Adipose tissue (tissue), 3 donors: ENCODE measurements around the gene MYPOP. TPM values are rescaled to one million over a fixed set of nuclear protein-coding genes. Genes with fewer than 3 reads are reported as not detected.

Experiments
- H3K27ac ChIP-seq: one replicate; pipeline ENCODE4 v1.5.1; 2013; ENCODE audit warnings: low read depth, low read length
- WGBS, 3 donors: extraction: QIAGEN DNeasy Blood & Tissue Kit; methylation state at CpG; one replicate each; pipeline ENCODE4 v1.1.7; 2013; 5-methylcytosine and 5-hydroxymethylcytosine counted together
- polyA plus RNA-seq, 3 donors: library from polyadenylated mRNA; stranded (reverse); fragments of 200-250 nt; gene quantifications; one replicate each; pipeline ENCODE4 v1.2.3, GENCODE V29; 2013
- donor health status: healthy with polysubstance abuse.
- donor health status: Bipolar disorder and iron deficiency.
- donor health status: healthy.

MYPOP gene
- polyA plus RNA-seq, 3 donors = 2.9 to 3.4 (median 3.4) TPM

DNA sequence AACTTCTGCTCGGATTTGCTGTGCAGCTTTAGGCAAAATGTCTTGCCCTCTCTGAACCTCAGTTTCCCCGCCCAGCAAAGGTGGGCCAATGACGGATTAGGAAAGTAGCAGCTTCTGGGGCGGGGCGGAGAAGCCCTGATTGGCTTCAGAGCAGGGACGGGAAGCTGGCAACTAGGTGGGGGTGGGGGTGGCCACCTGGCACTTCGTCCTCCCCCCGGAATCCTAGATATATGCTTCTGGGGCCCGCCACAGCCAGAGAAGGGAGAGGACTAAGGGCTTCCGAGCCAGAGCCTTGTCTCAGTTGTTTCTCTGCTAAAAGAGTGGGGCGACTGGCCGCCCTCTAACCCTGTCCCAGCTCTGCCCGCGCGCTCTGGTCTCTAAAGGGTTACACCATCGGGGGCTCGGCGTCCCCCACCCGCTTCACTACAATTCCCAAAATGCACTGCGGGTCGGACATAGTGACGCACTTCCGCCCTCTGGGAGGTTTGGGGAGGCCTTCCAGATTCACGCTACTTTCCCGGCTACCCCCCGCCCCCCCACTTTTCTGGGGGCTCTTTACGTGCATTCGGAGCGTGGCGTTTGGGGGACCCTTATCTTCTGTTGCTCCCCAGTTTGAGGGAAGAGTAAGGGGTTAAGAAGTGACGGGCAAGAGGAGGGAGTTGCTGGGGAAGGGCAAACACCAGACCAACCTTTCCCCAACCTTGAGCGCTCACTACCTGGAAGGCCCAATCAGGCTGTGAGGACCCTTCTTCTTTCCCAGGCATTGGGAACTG lies 15.8 kb downstream of the MYPOP start:
- 1 to 2% (median 2%) methylated on average over 30 to 32 of the region's 32 CpGs for WGBS, 3 donors
- H3K27ac ChIP-seq = no peak overlapping the region

DNA sequence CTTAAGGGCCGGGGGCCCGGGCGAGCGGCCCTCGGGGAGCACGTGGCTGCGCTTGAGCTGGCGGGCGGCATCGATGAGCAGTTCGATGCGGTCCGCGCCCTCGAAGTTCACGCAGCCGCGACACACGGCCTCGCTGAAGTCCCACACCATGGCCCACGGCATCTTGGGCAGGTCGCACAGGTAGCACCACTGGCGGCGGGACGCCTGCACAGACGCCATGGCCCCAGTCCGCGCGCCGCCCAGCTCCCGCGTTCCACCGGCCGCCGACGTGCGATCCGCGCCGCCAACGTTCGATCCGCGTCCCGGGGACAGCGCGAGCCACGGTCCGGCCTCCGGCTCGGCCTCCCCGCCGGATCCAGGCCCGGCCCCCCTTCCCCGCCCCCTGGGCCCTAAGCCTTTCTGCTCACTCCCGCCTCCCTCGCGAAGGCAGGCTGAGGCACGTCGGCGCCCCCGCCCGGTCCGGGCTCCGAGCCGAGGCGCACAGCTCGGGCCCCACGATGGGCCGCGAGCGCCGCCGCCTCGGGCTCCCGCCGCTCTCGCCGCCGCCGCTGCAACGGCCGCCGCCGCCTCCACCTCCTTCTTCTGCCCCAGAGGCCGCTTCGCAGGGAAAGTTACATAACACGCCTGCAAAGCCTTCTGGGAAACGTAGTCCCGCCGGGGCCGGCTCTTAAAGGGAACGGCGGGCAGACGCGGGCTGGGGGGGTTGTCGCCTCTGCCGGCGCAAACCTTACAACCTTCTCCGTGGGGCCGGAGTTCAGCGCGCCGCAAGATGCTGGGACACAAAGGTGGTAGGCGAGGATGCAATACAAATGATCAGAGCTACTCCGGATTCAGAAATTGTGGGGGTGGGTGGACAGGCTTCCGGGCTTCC lies 16.6 kb downstream of the MYPOP start, which contains the start of gene IRF2BP1:
IRF2BP1 (minus strand) TSS at position 586 of the 871 bp plus-strand sequence; CDS start at position 219, 367 bp downstream.
- no peak within 1 kb of the TSS for H3K27ac ChIP-seq
- WGBS, 3 donors = 1% methylated on average over 49 to 107 of the region's 107 CpGs

DNA sequence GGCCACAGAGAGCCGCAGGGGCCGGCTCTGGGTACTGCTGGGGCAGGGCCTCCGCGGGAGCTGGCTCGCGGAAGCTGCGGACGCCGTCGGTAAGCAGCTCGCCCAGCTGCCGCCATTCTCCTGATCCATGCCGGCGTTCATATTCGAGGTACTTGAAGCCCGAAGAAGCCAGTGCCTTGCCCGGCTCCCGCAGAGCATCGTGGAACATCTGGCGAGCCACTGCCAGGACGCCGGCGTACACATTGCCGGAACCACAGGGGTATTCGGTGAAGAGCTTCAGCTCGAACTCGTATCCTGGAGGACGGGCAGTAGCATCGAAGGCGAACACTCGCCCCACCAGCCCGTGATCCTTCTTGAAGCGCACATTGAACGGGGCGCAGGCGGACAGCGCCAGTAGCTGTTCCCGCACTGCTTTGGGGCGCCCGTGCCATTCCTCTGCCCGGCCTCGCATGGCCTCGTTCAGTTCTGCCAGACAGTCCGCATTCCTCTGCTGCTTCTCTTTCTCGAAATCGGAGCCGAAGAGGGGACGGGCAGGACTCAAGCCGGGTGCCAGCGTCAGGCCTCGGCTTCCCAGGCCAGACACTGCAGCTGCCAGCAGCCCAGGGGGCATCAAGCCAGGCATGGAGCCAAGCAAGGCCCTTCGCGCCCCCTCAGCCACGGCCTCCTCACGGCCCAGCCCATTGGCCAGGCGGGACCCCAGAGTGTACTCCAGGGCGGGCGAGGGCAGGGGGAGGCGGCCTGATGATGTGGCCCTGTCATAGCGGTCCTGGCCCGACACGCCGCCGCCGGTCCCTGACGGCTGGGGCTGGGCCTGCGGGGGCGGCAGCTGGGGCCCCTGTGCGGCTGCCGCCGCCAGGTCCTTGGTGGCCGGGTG lies 17.5 kb downstream of the MYPOP start:
- 38 to 67% (median 57%) methylated on average over 54 to 72 of the region's 72 CpGs for WGBS, 3 donors
- no peak overlapping the region for H3K27ac ChIP-seq

DNA sequence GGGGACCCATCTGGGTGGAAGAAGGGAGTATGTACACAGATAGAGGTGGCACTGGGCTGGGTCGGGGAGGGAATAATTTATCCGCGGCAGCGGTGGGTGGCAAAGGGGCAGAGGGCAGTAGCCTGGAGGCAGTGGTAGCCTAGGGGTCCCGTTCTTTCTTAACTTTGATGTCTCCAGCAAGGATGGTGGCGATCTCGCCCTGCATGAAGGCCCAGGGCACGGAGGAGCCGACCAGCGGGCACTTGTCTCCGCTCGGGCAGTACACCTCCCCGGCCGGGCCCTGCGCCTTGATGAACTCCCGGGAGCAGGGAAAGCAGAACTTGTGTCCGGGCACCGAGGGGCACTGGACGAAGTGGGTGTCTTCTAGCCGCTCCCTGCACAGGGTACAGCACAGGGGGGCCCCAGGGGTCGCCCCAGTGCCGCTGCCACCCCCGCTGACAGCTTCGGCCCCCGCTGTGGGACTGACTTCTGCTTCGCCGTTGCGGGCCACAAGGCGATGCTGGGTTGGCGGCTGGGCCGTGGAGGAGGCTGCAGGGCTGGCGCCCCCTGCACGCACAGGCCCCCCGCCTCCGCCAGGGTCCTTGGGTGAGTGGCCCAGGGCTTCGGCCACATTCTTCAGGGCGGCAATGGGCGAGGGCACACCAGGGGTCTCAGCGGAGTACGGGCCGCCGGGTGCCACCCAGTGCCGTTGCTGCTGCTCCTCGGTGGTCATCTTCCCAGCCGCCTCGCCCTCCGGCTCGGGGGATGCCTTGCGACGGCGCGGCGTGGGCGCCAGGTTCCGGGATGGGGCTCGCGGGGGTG lies 18.3 kb downstream of the MYPOP start:
- no peak overlapping the region for H3K27ac ChIP-seq
- 53 to 91% (median 88%) methylated on average over 55 to 57 of the region's 57 CpGs for WGBS, 3 donors

DNA sequence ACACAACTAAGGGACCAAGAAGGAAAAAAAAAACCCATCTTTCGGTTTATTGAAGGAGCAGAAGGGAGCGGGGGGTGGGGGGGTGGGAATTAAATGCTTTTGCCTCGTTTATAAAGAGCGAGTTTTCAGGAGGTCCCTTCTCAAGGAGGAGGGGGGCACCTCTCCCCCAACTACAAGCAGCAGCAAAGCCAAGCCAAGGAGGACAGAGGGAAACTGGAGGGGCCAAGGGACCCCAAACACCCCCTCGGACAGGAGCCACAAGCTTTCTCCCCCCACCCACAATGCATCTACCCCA lies 18.9 kb downstream of the MYPOP start:
- H3K27ac ChIP-seq = no peak overlapping the region

DNA sequence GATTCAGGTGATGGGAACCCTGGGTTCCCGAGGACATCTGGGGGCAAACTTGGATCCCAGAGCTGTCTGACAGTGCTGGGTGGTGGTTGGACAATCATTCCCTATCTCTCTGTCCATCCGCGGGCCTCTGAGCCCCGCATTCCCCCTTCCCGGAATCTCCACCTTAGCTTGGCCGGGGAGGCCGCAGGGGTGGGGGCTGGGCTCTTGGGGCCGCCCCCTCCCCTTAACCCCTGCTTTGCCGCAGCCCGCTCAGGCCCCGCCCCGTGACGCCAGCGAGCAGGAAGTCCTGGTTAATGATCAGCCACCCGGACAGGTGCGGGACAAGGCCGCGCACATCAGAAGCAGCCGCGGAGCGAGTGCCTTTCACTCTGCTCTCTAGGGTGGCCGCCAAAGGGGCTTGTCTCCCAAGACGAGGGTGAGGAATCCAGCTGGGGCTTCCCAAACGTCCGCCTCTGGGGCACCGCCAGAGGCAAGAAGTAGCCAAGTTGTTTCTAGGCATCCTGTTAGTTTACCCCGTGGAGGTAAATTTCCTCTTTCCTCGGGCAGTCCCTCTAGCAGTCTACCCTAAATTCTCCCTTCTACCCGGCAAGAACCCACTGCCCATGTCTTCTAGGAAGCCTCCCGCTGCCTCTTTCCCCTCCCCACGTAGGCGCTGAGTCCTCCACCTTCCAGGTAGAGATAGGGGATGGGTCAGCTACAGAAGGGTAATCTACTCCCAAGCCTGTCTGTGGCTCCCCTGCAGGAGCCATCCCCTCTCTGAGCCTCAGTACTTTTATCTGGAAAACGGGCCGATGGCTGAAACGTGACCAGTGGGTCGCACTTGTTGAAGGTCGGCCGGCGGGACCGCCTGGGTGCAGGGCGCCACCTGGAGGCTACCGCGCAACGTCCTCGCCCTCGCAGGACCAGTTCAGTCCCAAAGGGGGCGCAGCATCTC lies 19.5 kb downstream of the MYPOP start:
- WGBS, 3 donors = 8 to 30% (median 19%) methylated on average over 44 to 47 of the region's 47 CpGs
- no peak overlapping the region for H3K27ac ChIP-seq

More for the DNA sequence above, 18.9 kb downstream of the MYPOP start:
- 13 to 33% (median 29%) methylated on average over 5 of the region's 5 CpGs for WGBS, 3 donors

DNA sequence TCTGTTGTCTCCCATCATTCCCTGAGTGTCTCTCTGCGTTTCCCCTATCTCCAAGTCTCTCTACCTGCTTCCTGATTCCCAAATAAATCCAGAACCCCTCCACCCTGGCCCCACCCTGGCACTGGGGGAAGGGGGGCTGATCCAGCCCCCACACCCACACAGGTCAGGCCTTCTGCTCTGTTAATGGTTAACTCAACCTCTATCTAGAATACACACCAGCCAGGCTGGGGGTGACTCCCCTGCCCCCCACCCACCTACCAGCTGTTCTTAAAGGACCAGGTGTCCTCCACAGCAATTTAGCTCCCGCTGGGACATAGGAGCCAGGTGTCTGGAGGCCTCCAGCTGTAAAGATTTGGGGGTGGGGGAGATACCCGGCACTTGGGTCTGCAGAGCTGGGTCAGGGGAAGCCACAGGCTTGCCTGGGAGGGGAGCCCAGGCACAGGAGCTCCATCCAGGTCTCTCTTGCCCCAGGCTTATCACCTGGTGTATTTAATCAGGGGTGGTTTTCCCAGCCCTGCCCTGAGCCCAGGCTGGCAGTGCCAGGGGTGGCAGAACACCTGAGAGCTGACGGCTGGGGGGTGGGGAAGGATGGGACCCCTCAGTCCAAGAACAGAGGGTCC lies 20.4 kb downstream of the MYPOP start:
- 12 to 82% (median 74%) methylated on average over 4 of the region's 4 CpGs for whole genome bisulfite sequencing, 3 donors
- no peak overlapping the region for H3K27ac ChIP-seq

DNA sequence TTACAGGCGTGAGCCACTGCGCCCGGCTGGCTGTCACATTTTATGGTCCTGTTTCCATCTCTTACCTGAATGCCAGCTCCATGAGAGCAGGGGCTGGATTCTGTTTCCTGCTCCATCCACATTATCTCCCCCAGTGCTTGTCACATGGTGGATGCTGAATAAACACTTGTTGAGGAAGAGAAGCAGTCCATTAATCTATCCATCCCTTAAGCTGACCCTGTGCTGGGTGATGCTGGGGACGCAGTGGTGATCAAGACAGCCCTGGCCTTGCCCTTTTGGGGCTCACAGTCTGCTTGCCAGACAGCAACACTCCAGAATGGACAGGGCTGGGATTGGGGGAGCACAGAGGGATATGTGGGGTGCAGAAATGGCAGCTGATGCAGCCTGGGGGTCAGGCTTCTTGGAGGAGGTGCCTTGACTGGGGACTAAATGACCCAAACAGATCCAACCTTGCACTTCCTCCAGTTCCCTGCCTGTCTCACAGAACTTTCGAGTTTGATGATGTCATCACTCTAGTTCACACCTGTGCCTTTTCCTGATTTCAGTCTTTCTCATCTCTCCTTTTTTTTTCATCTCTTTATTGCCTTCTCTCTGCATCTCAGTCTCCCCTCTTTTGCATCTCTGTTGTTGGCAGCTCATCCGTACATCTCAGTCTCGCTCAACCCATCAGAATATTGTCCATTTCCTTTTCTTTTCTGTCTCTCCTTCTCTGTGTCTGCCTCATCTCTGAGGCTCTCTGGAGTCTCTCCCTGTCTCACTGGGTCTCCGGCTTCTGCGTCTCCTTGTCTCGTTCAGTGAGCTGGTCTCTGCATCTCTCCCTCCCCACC lies 21.1 kb downstream of the MYPOP start:
- H3K27ac ChIP-seq = no peak overlapping the region
- WGBS, 3 donors = 39 to 81% (median 79%) methylated on average over 10 of the region's 10 CpGs

DNA sequence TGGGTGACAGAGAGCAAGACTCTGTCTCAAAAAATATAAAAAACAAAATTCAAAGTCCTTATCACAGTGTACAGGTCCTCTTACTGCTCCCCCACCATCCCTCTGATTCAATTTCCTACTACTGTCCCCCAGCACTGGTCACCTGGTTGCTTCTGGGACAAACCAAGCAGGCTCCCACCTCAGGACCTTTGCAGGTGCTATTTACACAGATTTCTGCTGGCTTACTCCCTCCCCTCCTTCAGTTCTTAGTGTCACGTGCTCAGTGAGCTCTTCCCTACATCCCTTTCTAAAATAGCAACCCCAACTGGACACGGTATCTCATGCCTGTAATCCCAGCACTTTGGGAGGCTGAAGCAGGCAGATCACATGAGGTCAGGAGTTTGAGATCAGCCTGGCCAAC lies 22.4 kb downstream of the MYPOP start:
- WGBS, 3 donors = 53 to 86% (median 71%) methylated on average over 2 of the region's 2 CpGs
- no peak overlapping the region for H3K27ac ChIP-seq

DNA sequence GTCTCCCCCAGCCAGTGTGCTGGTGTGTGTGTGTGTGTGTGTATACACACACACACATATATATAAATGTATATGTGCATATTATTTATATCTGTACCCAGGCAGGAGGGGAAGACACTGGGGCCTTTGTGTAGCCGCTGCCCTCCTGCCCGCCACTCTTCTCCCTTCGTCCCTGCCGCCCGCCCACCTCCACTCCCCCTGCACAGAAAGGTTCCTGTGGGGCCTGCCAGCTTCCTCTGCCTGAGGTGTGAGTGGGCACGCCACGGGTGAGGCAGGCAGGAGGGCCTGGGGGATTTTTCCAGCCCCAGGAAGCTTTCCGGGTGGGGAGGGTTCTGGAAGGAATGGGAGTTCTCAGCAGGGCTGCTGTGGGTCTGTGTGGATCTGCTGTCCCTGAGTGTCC lies 23.4 kb downstream of the MYPOP start:
- 14 to 69% (median 58%) methylated on average over 3 to 8 of the region's 8 CpGs for WGBS, 3 donors
- no peak overlapping the region for H3K27ac ChIP-seq

DNA sequence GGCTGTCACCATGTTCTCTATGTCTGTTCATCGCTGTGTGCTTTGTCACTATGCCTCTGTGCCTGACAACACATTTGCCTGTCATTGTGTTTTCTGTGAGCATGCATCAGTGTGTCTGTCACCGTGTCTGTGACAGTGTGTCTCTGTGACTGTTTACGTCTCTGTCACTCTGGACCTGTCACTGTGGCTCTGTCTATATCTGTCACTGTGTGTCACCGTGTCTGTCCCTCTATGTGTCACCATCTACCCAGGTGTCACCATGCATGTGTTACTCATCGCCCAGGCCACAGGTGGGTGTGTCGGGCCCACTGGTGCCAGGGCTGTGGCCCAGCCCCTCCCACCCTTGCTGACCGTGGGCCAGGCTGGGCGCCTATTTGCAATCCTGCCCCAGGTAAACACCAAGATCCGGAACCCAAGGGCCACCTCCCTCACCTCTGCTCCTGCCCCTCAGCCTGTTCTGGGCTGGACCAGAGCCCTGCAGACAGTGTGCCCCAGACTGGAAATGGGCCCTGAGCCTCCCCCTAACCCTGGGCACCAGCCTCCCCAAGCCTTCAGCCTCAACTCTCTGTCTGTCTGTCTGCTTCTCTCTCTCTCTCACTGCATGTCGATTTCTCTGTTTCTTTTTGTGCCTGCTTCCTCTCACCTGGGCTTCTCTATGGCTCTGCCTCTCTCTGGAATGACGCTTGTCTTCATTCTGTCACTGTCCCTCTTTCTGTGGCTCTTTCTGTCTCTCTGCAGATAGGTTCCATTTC lies 24.2 kb downstream of the MYPOP start:
- 35 to 78% (median 78%) methylated on average over 10 to 11 of the region's 11 CpGs for WGBS, 3 donors
- no peak overlapping the region for H3K27ac ChIP-seq

DNA sequence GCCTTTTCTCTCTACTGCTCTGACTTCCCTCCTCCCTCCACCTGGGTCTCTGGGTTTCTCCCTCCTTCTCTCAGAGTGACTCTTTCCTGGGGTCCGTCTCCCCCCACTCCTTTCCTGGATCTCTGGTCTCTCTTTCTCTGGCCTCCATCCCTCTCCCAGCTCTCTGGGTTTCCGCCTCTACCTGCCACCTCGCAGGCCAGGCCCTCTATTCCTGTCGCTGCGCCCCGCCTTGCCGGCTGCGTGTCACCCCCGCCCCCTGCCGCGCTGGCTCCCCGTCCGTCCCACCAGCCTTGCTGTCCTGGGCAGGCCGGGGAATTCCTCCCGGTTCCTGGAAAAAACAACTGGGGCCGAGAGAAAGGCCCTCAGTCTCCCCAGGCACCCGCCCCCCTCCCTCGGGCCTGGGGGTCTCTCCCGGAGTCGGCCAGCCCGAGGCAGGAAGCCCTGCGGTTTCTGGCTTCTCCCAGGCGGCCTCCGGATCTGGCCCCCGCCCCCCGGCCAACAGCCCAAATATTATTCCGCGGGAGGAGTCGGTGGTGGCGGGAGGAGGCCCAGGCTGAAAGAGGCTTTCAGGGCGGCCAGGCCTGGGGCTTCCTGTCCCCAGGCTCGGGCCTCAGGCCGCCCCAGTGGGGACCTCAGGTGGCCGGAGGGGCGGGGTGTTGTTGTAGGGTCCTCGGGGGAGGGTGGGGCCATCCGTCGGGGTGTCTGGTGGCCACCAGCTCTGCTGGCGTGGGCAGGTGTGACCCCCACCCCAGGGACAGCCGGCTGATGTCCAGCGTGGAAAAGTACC lies 25.8 kb downstream of the MYPOP start:
- H3K27ac ChIP-seq = no peak overlapping the region
- 6 to 7% (median 6%) methylated on average over 31 to 41 of the region's 41 CpGs for WGBS, 3 donors

DNA sequence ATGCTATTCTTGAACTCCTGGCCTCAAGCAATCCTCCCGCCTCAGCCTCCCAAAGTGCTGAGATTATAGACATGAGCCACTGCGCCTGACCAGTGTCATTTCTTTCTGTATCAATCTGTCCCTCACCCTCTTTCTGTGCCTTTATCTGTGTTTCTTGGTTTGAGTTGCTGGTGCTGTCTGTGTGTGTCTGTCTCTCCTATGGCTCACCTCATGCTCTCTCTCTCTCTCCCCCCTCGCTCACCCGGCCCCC lies 26.3 kb downstream of the MYPOP start:
- WGBS, 3 donors = 45 to 49% (median 46%) methylated on average over 4 of the region's 4 CpGs
- no peak overlapping the region for H3K27ac ChIP-seq

DNA sequence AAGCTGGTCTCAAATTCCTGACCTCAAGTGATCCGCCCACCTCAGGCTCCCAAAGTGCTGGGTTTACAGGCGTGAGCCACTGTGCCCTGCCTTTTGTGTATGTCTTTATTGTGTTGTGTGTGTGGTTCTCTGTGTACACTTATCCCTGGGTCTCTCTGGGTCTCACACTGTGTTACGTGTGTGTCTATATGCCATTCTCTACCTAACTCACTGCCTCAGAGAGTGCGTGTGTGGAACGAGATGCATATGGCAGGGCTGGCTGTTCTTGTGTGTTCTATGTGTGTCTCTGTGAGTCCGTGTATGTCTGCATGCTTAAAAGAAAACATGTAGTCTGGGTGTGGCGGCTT lies 27.8 kb downstream of the MYPOP start:
- 81 to 92% (median 90%) methylated on average over 7 of the region's 7 CpGs for WGBS, 3 donors
- H3K27ac ChIP-seq = no peak overlapping the region
